Stimulated activated CD8-positive, alpha-beta memory T cell treated with anti-CD3 and anti-CD28 coated beads, Interleukin-12 subunit alpha, Interleukin-12 subunit beta, amount 100 ng/mL, for 24 hours (primary cell): ENCODE measurements around the gene CCDC182.

Source experiments
- DNase-seq: peaks from one replicate; pipeline ENCODE4 v3.0.0-alpha.2; 2020; ENCODE audit errors: extremely low read depth

The CCDC182 gene

GRCh38 chr17:57727630-57728175 is 17.4 kb downstream of the CCDC182 start:
- no peak for DNase-seq

DNA sequence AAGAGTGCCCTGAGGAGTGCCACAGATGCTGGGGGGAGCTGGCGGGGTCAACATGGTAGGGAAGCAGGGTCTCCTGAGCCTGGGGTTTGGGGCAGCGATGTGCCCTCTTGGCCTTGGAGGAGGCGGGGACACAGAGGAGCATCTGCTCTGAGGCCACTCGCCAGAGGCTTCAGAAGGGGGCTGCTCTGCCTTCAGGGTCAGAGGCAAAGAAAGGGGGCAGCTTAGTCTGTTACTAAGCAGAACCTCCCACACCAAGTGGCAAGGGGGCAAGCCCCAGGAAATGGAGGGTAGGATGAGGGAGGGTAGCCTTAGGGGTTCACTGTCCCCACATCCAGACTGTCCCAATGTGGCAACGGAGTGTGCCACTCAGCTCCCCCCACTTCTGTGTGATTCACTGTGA is 18.3 kb downstream of the CCDC182 start:
- no peak for DNase-seq

DNA sequence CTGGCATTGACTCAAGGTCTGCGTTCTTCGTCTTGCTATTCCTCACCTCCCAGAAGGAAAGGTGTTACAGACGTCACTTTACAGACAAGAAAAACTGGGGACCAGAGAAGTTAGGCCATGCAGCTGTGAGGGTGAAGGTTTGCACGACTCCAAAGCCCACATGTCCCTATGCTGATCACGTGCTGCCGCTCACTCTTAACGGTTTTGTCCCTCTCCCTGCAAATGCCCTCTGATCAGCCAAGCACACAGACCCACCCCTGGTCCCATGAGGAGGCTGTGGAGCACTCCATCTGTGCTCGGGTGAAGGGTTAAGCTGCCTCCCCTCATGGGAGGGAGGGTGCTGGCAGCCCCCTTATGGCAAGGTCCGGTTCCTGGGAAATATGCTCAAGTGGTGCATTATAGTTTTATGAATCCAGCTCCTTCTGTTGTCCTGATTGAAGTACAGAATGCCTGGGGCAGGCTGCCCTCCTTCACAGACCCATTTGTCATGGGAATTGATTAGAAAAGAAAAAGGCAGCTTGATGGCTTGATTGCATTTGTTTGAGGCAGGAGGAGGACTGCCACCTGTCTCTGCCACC is 18.8 kb downstream of the CCDC182 start:
- DNase-seq, result no peak

GRCh38 chr17:57724729-57725125 is 20.4 kb downstream of the CCDC182 start:
- no peak for DNase-seq

GRCh38 chr17:57724026-57724728 is 20.9 kb downstream of the CCDC182 start:
- no peak for DNase-seq

GRCh38 chr17:57723427-57724025 is 21.6 kb downstream of the CCDC182 start:
- no peak for DNase-seq

- no peak for DNase-seq
Observed at GRCh38 chr17:57722704-57723043, 22.4 kb downstream of the CCDC182 start.

DNA sequence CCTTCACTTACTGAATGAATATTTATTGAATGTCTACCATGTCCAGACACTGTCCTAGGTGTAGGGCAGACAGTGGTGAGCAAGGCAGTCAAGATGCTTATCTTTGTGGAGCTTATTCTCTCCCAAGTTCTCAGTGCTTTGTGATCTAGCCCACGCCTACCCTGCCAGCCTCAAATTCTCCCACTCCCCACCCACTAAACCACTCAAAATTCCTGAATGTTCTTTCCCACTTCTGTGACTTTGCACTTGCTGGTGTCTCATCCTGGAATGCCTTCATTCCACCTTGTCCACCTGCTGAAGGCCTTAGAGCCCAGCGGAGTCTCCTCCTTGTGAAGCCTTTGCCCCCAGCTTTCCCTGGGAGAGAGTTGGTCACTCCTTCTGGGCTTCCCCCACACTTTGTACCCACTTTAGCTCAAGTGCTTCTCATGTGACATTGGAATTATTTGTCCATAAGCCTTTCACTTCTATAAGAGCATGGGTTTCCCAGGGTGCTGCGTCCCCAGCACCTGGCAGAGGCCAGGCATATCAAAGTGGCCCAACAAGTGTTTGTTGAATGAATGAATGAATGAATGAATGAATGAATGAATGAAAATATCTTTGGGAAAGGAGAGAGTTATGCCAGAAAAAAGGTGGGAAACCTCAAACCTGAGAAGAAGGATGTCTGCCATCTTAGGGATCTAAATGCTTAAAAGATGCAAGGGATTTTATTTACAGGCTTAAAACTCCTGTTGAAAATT is 23.0 kb downstream of the CCDC182 start:
- no peak for DNase-seq

GRCh38 chr17:57720386-57721035 is 24.6 kb downstream of the CCDC182 start:
- DNase-seq, result no peak

DNA sequence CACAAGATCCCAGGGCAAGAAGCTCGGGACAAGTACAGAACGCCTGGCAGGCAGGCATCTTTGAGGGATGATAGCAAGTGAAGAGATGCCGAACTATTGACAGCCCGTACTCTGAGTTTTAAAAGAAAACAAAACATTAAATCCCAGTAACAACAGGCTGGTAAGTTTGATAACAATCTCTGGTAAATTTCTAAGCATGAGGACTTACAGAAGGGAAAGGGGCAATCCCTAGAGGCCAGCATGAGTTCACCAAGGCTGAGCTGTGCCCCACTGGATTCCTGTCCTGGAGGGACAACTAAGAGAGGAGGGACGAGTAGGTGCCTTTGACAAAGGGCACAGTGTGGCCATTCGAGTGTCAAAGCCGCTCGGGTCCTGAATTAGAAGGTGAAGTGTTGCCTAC is 26.2 kb downstream of the CCDC182 start:
- DNase-seq, result no peak

- DNase-seq, result no peak
Observed at GRCh38 chr17:57715981-57716380, 29.1 kb downstream of the CCDC182 start.

GRCh38 chr17:57714665-57715180 is 30.4 kb downstream of the CCDC182 start:
- no peak for DNase-seq

DNA sequence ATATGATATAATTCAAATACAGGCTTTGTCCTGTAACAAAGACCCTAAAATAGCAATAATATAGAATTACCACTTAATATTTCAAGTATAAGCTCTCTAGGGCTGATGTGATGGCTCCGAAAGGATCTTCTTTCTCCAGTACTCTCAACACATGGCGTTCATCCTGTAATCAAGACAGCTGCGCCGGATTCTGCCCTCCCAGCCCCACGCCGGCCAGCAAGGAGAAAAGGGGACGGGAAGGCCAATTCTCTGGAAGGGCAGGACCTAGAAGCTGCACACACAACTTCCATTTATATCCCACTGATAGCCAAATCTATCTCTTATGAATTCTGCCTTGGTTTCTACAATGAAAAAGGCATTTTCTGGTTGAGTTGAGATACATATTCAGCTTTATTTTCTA is 32.0 kb downstream of the CCDC182 start:
- DNase-seq, result no peak

- no peak for DNase-seq
Observed at GRCh38 chr17:57708410-57708809, 36.7 kb downstream of the CCDC182 start.

DNA sequence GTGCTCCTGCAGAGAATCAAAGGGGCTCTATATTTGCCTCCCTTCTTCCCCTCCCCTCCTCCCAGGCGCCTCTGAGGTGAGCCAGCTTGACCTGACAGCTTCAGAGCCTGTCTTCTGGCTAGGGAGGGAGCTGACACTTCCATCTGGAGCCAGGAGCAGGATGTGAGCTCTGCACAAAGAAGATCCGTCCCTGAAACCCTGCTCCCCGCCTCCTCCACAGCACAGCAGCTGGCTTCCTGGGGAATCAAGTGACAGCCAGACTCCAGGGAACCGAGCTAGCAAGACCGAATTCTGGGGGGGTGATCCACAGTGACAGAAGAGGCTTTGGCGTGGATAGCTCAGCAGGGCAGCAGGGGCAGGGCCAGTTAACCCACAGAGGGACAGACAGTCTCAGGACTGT is 37.2 kb downstream of the CCDC182 start:
- DNase-seq, result no peak

- DNase-seq, result no peak
Observed at GRCh38 chr17:57706761-57707160, 38.3 kb downstream of the CCDC182 start.

DNA sequence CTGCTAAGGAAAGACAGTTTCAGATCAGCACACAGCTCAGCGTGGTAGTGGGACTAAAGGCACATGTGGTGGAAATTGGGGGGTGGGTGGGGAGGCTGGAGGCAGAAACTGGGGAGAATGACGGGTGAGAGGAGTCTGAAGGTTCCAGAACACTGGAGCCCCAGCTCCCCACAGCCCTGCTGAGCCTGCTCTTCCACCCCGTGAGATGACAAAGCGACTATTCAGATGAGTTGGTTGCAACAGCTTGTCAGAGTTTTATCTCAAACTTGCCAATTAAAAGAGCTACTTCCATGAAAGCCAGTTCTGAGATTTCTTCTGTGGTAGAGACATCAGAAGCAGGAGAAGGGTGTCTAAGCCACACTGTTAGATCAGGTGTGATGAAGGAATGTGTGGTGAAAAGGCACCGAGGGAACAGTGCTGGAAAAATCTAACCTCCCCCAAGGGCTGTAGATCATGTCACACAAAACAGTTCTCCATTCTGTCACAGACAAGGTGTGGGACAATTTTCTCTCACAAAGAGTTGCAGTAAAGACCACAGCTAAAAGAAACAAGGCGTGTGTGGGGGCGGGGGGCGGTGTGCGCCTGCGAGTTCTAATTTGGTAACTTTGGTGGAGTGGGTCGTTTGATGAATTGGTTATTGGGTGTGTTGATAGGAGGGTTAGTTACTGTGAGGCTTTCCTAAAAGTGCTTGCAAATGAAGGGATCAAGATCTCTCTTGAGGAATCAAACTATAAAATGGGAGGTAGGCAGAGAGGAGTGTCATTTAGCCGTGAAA is 39.0 kb downstream of the CCDC182 start:
- no peak for DNase-seq

- DNase-seq, result no peak
Observed at GRCh38 chr17:57704448-57704847, 40.7 kb downstream of the CCDC182 start.

DNA sequence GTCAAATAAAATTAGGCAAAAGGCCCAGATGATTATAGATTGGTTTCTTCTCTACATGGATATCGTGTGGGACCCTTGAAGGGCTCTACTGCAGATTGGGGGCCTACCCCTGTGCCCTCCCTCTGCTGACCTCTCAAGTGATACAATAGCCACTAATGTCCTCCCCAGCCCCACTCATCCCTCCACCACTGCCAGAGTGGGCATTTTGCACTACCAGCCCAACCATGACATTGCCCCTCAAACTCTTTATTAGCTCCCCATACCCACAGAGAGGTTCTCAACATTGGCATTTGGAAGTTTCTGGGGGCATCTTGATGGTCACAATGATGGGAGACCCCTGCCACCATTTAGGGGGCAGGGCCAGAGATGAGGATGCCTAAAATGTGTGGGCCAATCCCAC is 41.8 kb downstream of the CCDC182 start:
- no peak for DNase-seq

- no peak for DNase-seq
Observed at GRCh38 chr17:57701124-57701523, 44.0 kb downstream of the CCDC182 start.

- DNase-seq, result no peak
Observed at GRCh38 chr17:57699751-57700219, 45.3 kb downstream of the CCDC182 start.
